OCI-LY1 (cell line): Measurements from ENCODE around the gene USP10.
A peak's percentile ranks its signal among the peaks of the same experiment; 100 is the strongest.

Experiments
- H2AFZ ChIP-seq: fragments of 200-600 bp; sonication (generic), shearing (Covaris generic); 2 replicates; pipeline ENCODE4 v1.6.0; 2014; ENCODE audit warnings: antibody characterized with exemption, mild to moderate bottlenecking, low read length
- H3F3A ChIP-seq: fragments of 200-600 bp; sonication (generic), shearing (Covaris generic); 2 replicates; pipeline ENCODE4 v1.6.0; 2014; ENCODE audit warnings: mild to moderate bottlenecking, antibody characterized with exemption, low read length, moderate library complexity; ENCODE audit not compliant: insufficient read depth
- H3K27ac ChIP-seq: fragments of 200-600 bp; sonication (generic); 2 replicates; pipeline ENCODE4 v1.5.1; 2014; ENCODE audit warnings: low read length, mixed run types, mild to moderate bottlenecking, low read depth; ENCODE audit not compliant: poor library complexity, severe bottlenecking
- H3K27me3 ChIP-seq: fragments of 200-600 bp; sonication (generic); 2 replicates; pipeline ENCODE4 v1.6.0; 2014; ENCODE audit warnings: antibody characterized with exemption, mild to moderate bottlenecking, low read length, moderate library complexity; ENCODE audit not compliant: insufficient read depth
- H3K36me3 ChIP-seq: fragments of 200-600 bp; sonication (generic); 2 replicates; pipeline ENCODE4 v1.6.1; 2014; ENCODE audit warnings: mild to moderate bottlenecking, antibody characterized with exemption, low read length, moderate library complexity, mixed read lengths; ENCODE audit not compliant: insufficient read depth
- H3K4me1 ChIP-seq: fragments of 200-600 bp; sonication (generic); 2 replicates; pipeline ENCODE4 v1.5.1; 2014; ENCODE audit warnings: mild to moderate bottlenecking, low read length, moderate library complexity; ENCODE audit not compliant: insufficient read depth, severe bottlenecking
- H3K4me2 ChIP-seq: fragments of 200-600 bp; sonication (generic), shearing (Covaris generic); 2 replicates; pipeline ENCODE4 v1.6.1; 2014; ENCODE audit warnings: low read length
- H3K4me3 ChIP-seq: fragments of 200-600 bp; sonication (generic); 2 replicates; pipeline ENCODE4 v1.5.1; 2014; ENCODE audit warnings: low read length, low read depth, mild to moderate bottlenecking, mixed read lengths; ENCODE audit not compliant: poor library complexity, severe bottlenecking
- H3K79me2 ChIP-seq: fragments of 200-600 bp; shearing (Covaris generic); 2 replicates; pipeline ENCODE4 v1.6.1; 2016; ENCODE audit warnings: mixed run types, low read length, mixed read lengths; ENCODE audit not compliant: insufficient read depth
- H3K9ac ChIP-seq: fragments of 200-600 bp; sonication (generic), shearing (Covaris generic); 2 replicates; pipeline ENCODE4 v1.6.1; 2014; ENCODE audit warnings: mild to moderate bottlenecking, low read length, mixed read lengths
- H3K9me2 ChIP-seq: fragments of 200-600 bp; sonication (generic), shearing (Covaris generic); 2 replicates; pipeline ENCODE4 v1.6.1; 2014; ENCODE audit warnings: low read depth, mild to moderate bottlenecking, low read length, mixed read lengths
- H3K9me3 ChIP-seq: fragments of 200-600 bp; shearing (Covaris generic); 2 replicates; pipeline ENCODE4 v1.6.1; 2014; ENCODE audit warnings: low read length, mixed read lengths
- H4K20me1 ChIP-seq: fragments of 200-600 bp; sonication (generic), shearing (Covaris generic); 2 replicates; pipeline ENCODE4 v1.6.0; 2016; ENCODE audit warnings: mild to moderate bottlenecking, low read length; ENCODE audit not compliant: insufficient read depth
- CTCF ChIP-seq: fragments of 200-600 bp; sonication (generic), shearing (Covaris generic); IDR thresholded peaks from 2 replicates; pipeline ENCODE4 v1.5.1; 2017; ENCODE audit warnings: mild to moderate bottlenecking, antibody characterized with exemption, low read length, moderate library complexity, mixed read lengths
- EZH2 ChIP-seq: fragments of 200-600 bp; sonication (generic), shearing (Covaris generic); IDR thresholded peaks from 2 replicates; pipeline ENCODE4 v1.8.0; 2017; ENCODE audit warnings: borderline replicate concordance, mixed run types, mild to moderate bottlenecking, antibody characterized with exemption, low read length, moderate library complexity, mixed read lengths

The USP10 gene

GRCh38 chr16:84726669-84727467 is 27.1 kb downstream of the USP10 start:
- no peak overlapping the region for H2AFZ ChIP-seq
- peak overlapping the region; percentile 42; the same call in 1 of the 2 replicates for H3K9ac ChIP-seq
- H3K9me3 ChIP-seq = no peaks in the 10 kb centered on the region
- H3K36me3 ChIP-seq = peaks cover 4% of the 10 kb centered on the region; the same call in 1 of the 2 replicates
- TF ChIP-seq CTCF (no peak), EZH2 (no peak)
- peaks cover 86% of the 10 kb centered on the region for H3K4me1 ChIP-seq
- H3K4me2 ChIP-seq = peak overlapping the region; percentile 62
- H3K79me2 ChIP-seq = peaks cover 93% of the 10 kb centered on the region
- no peaks in the 10 kb centered on the region for H3K27me3 ChIP-seq
- no peaks in the 10 kb centered on the region for H3F3A ChIP-seq
- no peaks in the 10 kb centered on the region; the same call in 1 of the 2 replicates for H4K20me1 ChIP-seq
- H3K9me2 ChIP-seq = no peaks in the 10 kb centered on the region
- peak overlapping the region; percentile 44 for H3K4me3 ChIP-seq
- H3K27ac ChIP-seq = peak overlapping the region; percentile 68

GRCh38 chr16:84728853-84729424 is 29.1 kb downstream of the USP10 start:
- H3K4me2 ChIP-seq = peak overlapping the region; percentile 61
- peak overlapping the region; percentile 32 for H3K4me3 ChIP-seq
- H3K4me1 ChIP-seq = peaks cover 80% of the 10 kb centered on the region
- no peaks in the 10 kb centered on the region for H3K27me3 ChIP-seq
- H3K9ac ChIP-seq = peak overlapping the region; percentile 43; the same call in 1 of the 2 replicates
- H3K9me3 ChIP-seq = no peaks in the 10 kb centered on the region
- no peak overlapping the region for H2AFZ ChIP-seq
- H3K9me2 ChIP-seq = no peaks in the 10 kb centered on the region
- no peaks in the 10 kb centered on the region for H3F3A ChIP-seq
- TF ChIP-seq EZH2 (no peak), CTCF (no peak)
- peaks cover 93% of the 10 kb centered on the region for H3K79me2 ChIP-seq
- H3K36me3 ChIP-seq = peaks cover 17% of the 10 kb centered on the region
- H3K27ac ChIP-seq = peak overlapping the region; percentile 82
- H4K20me1 ChIP-seq = no peaks in the 10 kb centered on the region; the same call in 1 of the 2 replicates

DNA sequence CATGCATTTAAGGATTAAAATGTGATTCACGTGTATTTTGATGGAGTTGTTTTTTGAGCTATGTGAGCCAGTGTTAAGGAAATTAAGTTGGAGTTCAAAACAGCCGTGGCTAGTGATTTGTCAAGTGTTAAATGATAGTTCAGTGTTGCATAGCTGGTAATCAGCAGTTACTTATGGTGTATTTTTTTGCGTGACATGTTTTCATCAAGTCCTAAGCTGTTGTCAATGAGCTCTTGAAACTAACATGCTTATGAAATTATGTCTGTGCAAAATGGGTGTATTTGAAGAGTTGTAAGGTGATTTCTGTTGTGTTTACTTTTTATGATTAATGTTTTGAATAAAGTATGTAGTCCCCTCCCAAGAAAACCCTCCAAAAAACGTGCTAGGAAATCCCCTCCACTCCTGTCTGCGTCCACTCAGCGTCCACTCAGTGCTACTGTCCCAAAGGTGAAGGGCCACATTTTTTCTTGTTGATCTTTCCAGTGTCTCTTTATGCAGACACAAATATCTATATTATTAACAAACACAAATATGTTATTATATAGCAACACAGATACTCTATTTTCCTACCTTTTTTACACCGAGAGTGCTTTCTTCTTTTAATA is 30.0 kb downstream of the USP10 start:
- H3K36me3 ChIP-seq = peaks cover 26% of the 10 kb centered on the region
- H2AFZ ChIP-seq = no peak overlapping the region
- H3K27ac ChIP-seq = peak overlapping the region; percentile 82
- H4K20me1 ChIP-seq = no peaks in the 10 kb centered on the region; the same call in 1 of the 2 replicates
- H3F3A ChIP-seq = no peaks in the 10 kb centered on the region
- peak overlapping the region; percentile 43; the same call in 1 of the 2 replicates for H3K9ac ChIP-seq
- H3K27me3 ChIP-seq = no peaks in the 10 kb centered on the region
- peaks cover 97% of the 10 kb centered on the region for H3K79me2 ChIP-seq
- peak overlapping the region; percentile 61 for H3K4me2 ChIP-seq
- no peak for TF ChIP-seq EZH2
- no peak for TF ChIP-seq CTCF
- no peaks in the 10 kb centered on the region for H3K9me2 ChIP-seq
- H3K9me3 ChIP-seq = no peaks in the 10 kb centered on the region
- H3K4me3 ChIP-seq = peak overlapping the region; percentile 32
- peaks cover 71% of the 10 kb centered on the region for H3K4me1 ChIP-seq
